ENCODE data around the gene CIB4.

CIB4 gene

GRCh38 chr2:26640781-26641564, at the start of gene CIB4:
Gene CIB4, minus strand, starts transcription at chr2:26641366. Its CDS starts 52 bp downstream, at chr2:26641314.
- DNase-seq: no peak

- no peak for DNase-seq
Measured at GRCh38 chr2:26687801-26688200, 46.6 kb upstream of the CIB4 start.

DNA sequence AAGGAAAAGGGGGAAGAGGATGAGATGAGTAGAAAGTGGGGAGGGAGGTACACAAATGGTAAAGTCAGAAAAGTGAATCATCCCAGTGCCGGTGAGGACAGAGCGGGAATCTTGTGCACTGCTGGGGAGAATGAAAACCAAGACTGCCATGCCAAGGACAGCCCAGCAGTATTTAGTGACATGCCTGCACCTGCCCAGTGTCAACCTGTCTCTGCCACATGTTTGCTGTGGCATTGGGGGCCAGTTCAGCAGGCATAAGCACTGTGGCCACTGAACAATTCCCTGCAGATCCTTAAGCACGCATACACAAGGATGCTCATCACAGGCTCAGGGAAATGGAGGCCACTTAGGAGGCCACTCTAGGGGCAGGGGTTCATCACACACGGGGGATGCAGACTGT, 46.2 kb upstream of the CIB4 start:
- DNase-seq: no peak

DNA sequence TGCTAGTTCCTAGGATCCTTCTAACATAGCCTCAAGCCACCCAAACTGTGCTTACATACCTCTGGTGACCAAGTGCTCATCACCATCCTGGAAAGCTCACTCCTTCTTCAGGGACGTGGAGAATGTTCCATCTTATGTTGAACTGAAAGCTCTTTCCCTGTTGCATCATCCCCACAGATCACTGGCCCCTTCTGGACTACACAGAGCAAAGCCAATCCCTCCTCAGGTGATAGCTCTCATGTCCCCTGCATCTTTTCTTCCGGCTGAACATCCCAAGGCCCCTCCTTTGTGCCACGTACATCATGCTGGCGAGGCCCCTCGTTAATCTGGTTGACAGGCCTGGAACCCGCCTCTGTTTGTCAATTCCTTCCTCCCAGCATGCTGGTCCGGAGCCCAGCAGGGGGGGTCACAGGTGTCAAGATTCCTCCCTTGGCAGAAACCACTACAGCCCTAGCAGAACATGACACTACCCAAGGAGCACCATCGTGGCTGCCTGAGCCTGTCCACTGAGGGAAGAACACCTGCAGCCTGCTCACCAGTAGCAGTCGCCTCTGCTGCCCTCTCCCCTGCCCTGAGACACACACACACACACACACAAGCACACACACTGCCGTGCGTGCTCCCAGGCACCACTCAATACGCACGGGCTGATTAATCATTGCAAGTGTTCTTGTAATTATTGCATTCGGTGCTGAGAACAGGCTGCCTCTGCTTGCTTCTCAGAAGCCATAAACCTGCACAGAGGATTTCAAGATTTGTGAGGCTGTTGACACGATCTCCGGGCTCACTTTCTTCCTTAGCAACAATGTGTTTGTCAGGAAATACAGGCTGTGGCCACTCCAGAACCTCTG, 45.0 kb upstream of the CIB4 start:
- no peak for DNase-seq

GRCh38 chr2:26685341-26685740, 44.2 kb upstream of the CIB4 start:
- no peak for DNase-seq

DNA sequence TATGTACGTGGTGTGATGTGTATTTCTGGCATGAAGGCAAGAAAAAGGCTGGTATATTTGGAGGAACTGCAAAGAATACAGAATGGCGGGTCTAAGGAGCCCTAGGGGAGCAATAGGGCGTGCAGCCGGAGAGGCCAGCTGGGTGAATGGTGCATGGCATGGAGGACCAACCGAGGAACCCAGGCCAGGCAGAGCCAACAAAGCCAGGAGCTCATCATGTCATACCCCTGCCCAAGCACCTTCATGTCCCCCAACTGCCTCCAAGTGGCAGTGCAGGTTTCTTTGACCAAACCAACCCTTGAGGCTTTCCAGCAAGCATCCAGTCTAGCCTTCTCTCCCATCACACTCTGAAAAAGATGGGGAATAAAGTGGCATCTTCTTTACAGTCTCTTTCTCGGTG, 42.4 kb upstream of the CIB4 start:
- no peak for DNase-seq

GRCh38 chr2:26682155-26682554, 41.0 kb upstream of the CIB4 start:
- DNase-seq: no peak

GRCh38 chr2:26681656-26682055, 40.5 kb upstream of the CIB4 start:
- DNase-seq: no peak

DNA sequence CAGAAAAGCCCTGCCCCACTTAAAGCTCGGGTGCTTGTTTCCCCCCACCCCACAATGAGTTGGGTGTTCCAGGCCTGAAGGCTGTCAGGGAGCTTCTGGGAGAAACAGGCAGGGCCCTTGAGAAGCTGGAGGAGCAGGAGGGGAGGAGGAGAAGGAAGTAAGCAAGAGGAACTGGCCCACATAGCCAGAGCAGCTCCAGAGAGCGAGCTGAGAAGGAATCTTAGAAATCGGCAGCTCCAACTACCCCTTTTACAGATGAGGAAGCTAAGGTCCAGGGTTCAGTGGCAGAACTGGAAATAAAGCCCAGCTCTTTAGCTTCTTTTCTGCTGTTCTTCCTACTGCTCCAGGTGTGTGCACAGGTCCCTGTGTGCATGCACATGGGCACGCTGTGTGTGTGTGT, 38.7 kb upstream of the CIB4 start:
- DNase-seq: no peak

DNA sequence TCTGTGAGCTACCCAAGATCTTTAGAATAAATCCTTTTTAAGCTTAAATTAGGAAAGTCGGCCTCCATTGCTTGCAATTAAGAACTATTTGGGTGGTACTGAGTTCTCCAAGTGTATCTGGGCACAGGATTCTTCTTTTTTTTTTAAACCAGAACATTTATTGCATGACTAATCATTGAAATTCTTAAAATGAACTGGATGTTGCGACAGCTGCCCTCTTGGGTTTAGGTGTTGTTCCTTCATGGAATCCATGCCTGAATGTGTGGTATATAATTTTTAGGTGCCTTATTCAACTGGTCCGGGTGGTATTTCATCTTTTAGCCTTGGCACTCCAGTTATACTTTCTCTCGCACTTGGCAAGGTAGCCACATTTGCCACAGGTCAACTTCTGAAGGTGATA, 36.9 kb upstream of the CIB4 start:
- no peak for DNase-seq

DNA sequence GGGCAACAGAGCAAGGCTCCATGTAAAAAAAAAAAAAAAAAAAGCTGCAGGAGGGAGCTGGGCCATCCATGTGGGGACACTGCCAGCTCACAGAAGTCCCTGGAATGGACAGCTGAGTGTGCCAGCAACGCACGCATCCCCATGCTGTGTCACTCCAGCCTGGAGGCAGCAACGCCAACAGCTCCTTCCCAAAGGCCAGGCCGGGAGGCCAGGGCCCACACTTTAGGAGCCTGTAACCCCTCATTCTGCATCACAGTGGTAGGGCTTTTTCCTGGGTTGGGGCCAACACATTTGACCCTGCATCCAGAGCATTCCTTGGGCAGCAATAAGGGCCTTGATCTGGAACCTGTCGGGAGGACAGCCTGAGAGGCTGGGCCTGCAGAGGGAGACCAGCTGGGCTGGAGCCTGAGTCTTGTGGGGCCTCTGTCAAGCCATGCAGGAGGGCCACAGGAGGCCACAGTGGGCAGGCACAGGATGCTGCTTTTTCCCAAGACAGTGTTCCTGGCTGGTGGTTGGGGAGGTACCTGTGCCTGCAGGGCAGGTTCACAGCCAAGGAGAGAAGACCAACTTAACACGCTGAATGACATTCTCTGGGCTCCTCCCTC, 34.6 kb upstream of the CIB4 start:
- DNase-seq: no peak

- no peak for DNase-seq
Measured at GRCh38 chr2:26674771-26675170, 33.6 kb upstream of the CIB4 start.

DNA sequence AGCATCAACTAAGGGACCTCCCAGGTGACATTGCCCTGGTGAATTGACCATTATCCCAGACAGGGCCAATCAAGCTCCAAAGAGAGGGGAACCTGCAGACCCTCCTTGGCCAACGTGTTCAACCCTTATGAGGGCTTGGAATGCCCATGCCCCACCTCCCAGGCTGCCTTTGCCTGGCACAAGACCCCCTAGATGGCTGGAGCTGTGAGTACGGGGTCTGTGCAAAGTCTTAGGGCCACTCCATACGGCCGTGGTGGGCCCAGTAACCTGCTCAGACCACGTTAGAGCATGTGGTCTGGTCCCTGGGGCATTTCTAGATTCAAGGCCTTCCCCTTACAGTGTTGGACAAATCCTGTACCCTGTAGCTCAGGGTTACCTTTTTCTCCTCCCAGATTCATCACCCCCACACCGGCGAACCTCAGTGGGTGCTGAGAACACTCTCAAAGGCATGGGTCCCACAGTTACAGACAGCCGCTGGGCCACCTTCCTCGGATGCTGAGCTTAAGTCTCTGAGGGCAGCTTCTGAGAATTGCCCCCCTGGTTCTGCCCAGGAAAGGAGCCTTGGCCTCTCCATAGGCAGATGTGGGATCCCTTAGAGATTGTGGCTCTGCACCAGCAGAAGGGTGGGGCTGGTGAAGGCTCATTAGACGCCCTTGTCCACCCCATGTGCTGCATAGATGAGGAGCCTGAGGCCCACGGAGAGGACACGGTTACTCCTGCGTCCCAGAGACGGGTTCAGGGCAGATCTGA, 33.0 kb upstream of the CIB4 start:
- no peak for DNase-seq

GRCh38 chr2:26672818-26673393, 31.7 kb upstream of the CIB4 start:
- DNase-seq: no peak

DNA sequence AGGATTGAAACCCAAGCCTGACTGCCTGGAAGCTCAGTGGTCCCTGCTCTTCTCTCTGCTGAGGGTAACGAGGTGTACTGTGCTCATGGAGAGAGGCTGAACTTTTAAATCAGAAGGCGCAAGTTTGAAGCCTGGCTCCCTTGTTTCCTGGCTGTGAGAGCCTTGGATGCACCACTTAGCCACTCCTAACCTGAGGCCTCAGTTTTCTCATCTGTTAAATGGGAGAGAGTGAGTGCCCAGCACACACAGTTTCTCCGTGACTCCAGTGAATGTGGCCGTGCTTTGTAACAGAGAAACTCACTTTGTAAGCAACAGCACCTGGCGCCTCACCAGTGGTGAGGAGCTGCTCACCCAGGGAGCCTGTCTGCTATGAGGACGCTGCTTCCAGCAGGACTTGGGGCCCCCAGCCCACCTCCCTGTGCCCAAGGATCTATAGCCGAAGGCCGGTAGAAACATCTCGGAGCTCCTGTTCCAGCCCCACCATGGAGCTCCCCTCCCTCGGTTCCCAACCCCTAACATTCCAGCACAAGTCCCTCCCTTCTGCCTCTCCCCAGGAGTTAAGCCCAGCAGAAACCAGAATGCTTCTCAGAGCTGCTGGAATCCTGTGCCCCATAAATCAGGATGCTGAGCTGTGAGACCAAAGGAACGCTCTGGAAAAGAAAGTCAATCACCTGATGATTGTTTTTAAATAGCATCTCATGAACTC, 31.1 kb upstream of the CIB4 start:
- no peak for DNase-seq

DNA sequence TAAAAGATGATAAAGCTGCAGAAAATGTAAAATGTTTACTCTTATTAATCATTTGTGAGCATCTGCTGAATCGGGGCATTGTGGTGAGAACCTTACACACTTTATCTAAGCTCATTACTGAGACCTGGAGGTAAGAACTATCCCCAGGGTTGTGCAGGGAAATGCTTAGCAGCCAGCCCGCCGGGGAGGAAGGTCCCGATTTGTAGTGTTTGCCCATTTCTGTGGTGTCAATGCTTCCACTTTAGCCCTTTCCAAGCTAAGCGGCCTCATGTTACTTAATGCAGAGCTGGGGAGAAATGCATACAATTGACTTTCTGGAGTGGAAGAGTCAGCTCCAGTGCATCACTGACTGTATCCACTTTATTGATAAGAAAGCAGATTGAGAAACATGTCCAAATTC, 30.5 kb upstream of the CIB4 start:
- DNase-seq: no peak

- DNase-seq: no peak
Measured at GRCh38 chr2:26670931-26671460, 29.8 kb upstream of the CIB4 start.

DNA sequence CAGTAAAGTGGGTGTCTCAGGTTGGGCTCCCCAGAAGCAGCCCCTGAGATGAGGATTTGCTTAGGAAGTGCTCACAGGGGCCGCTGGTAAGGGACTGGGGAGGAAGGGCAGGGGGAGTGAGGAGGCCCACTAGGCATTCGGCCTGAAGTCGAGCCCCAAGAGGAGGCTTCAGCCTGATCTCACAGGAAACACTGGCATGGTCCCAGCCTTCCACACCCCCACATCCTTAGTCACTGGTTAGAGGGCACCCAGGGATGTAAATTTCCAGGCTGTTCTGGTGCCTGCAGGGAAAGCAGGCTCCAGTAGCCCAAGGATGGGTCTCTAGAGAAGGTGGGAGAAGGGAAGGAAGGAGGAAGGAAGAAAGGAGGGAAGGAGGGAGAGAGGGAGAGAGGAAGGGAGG, 29.0 kb upstream of the CIB4 start:
- no peak for DNase-seq

- DNase-seq: no peak
Measured at GRCh38 chr2:26668856-26669750, 27.9 kb upstream of the CIB4 start.

GRCh38 chr2:26668041-26668440, 26.9 kb upstream of the CIB4 start:
- DNase-seq: no peak

DNA sequence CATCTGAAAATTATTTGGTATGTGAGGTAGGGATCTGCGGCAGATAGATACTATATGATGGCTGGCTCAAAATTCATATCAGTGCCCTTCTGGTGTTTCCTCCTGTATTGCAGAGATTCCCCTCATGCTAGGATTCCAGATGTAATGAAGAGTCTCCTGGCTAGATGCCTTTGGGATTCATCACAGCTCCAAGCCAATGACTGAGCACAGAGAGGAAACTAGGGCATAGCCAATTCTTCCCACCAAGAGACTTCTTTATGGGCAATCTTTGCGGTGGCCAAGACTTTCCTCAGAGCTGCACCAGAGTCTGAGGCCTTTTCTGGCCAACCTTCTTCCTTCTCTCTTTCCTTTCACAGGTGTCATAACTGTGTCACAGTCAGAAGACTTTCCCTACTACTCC, 25.5 kb upstream of the CIB4 start:
- DNase-seq: no peak

Data from CD4-positive, alpha-beta T cell treated with Interleukin-15 for 1 hour (primary cell).